Measurements from ENCODE around the gene ADRB2. TPM values are rescaled to one million over a fixed set of nuclear protein-coding genes. Genes with fewer than 3 reads are reported as not detected.

Gene ADRB2
- polyA plus RNA-seq, result not detected in 2 replicates

DNA sequence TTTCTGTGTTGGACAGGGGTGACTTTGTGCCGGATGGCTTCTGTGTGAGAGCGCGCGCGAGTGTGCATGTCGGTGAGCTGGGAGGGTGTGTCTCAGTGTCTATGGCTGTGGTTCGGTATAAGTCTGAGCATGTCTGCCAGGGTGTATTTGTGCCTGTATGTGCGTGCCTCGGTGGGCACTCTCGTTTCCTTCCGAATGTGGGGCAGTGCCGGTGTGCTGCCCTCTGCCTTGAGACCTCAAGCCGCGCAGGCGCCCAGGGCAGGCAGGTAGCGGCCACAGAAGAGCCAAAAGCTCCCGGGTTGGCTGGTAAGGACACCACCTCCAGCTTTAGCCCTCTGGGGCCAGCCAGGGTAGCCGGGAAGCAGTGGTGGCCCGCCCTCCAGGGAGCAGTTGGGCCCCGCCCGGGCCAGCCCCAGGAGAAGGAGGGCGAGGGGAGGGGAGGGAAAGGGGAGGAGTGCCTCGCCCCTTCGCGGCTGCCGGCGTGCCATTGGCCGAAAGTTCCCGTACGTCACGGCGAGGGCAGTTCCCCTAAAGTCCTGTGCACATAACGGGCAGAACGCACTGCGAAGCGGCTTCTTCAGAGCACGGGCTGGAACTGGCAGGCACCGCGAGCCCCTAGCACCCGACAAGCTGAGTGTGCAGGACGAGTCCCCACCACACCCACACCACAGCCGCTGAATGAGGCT, at the start of gene ADRB2:
Gene ADRB2 (plus strand): TSS at position 559 of the 686 bp plus-strand sequence. CDS start 221 bp downstream, outside the sequence.

Other genes starting within 250 kb of the ADRB2 start
- gene HTR4, start 172.1 kb upstream of the ADRB2 start, polyA plus RNA-seq, result not detected in 2 replicates
- 0.59 and 1.1 TPM in 2 replicates for gene SH3TC2, start 236.5 kb downstream of the ADRB2 start, polyA plus RNA-seq

All from Purkinje cell (primary cell).